Measurements from ENCODE around the gene CD244.

- TF ChIP-seq, protein P1, sequence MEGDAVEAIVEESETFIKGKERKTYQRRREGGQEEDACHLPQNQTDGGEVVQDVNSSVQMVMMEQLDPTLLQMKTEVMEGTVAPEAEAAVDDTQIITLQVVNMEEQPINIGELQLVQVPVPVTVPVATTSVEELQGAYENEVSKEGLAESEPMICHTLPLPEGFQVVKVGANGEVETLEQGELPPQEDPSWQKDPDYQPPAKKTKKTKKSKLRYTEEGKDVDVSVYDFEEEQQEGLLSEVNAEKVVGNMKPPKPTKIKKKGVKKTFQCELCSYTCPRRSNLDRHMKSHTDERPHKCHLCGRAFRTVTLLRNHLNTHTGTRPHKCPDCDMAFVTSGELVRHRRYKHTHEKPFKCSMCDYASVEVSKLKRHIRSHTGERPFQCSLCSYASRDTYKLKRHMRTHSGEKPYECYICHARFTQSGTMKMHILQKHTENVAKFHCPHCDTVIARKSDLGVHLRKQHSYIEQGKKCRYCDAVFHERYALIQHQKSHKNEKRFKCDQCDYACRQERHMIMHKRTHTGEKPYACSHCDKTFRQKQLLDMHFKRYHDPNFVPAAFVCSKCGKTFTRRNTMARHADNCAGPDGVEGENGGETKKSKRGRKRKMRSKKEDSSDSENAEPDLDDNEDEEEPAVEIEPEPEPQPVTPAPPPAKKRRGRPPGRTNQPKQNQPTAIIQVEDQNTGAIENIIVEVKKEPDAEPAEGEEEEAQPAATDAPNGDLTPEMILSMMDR (IDR thresholded peaks at IDR 0.05; ENCODE audit: low read depth, low read length), result no peak
- TF ChIP-seq EZH2phosphoT487 (IDR thresholded peaks at IDR 0.05; ENCODE audit: low read depth), result no peak
Measured at GRCh38 chr1:160827418-160827817, 35.3 kb downstream of the CD244 start.

All from OCI-LY3 (cell line).